Measurements from ENCODE around the gene MYL4.

DNA sequence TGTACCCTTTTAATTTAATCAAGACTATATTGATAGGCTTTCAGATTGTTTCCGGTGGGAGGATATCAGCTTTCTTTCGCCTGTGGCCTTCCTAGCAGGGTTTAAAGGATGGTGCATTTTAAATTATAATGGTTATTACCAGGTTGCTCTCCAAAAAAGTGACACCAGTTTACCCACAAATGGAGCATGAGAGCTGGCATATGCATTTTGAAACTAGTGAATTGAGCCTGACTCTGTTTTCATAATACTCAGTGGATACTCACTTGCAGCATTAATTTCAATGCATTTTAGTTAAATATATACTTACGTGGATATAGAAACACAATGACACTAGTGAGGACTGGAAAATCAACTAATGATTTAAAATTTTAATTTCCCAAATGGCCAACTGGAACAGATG is 5.8 kb downstream of the MYL4 start:
- TF ChIP-seq CTCF (IDR thresholded peaks at IDR 0.05) (no peak), POLR2A (IDR thresholded peaks at IDR 0.05) (no peak)

Measured in esophagus squamous epithelium (tissue), 4 donors.